ENCODE results near the gene SGK1.

DNA sequence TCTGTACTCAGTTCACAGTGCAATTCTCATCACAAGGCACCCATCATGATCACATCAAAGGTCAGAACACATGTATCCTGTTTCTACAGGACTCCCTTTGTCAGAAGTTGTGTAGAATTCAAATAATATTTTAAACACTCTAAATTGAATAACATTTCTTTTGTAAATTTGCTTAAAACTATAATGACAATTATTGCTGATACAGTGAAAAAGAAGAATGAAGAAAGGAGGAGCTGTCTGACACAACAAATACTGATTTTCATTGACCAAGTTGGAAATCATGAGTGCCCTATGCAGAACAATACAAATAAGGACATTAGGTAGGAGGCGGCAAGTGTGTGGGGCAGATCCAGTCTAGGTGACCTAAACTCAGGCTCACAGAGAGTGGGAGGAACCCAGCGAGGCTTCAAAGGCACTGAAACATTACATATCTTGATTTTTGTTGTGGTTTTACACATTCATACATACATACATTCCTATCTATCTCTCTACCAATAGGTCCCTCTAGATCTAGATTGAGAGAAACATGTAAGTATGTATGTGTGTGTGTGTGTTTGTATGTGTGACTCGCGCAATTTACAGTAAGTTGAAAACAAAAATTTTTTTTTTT is 186.3 kb downstream of the SGK1 start:
- TF ChIP-seq, protein P1, sequence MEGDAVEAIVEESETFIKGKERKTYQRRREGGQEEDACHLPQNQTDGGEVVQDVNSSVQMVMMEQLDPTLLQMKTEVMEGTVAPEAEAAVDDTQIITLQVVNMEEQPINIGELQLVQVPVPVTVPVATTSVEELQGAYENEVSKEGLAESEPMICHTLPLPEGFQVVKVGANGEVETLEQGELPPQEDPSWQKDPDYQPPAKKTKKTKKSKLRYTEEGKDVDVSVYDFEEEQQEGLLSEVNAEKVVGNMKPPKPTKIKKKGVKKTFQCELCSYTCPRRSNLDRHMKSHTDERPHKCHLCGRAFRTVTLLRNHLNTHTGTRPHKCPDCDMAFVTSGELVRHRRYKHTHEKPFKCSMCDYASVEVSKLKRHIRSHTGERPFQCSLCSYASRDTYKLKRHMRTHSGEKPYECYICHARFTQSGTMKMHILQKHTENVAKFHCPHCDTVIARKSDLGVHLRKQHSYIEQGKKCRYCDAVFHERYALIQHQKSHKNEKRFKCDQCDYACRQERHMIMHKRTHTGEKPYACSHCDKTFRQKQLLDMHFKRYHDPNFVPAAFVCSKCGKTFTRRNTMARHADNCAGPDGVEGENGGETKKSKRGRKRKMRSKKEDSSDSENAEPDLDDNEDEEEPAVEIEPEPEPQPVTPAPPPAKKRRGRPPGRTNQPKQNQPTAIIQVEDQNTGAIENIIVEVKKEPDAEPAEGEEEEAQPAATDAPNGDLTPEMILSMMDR (IDR thresholded peaks at IDR 0.05 in 8 of 11, conservative IDR thresholded peaks at IDR 0.05 in 3 of 11) = no peak
- no peak for TF ChIP-seq POLR2A (IDR thresholded peaks at IDR 0.05)
- TF ChIP-seq POLR2AphosphoS5 (IDR thresholded peaks at IDR 0.05) = no peak
